ENCODE data around the gene RFTN2.

RFTN2 gene

GRCh38 chr2:197626965-197627625 lies 48.3 kb downstream of the RFTN2 start:
- no peak for TF ChIP-seq GABPA (IDR thresholded peaks at IDR 0.05; ENCODE audit: low read depth)
- no peak for TF ChIP-seq POLR2AphosphoS5 (IDR thresholded peaks at IDR 0.05; ENCODE audit: low read depth)
- peak; percentile 95 for TF ChIP-seq SPI1 (IDR thresholded peaks at IDR 0.05; ENCODE audit: borderline replicate concordance, low read depth)
- TF ChIP-seq CTCF (IDR thresholded peaks at IDR 0.05; ENCODE audit: insufficient read depth, low read length): no peak
- TF ChIP-seq REST (IDR thresholded peaks at IDR 0.05; ENCODE audit: insufficient replicate concordance, low read depth): no peak
- no peaks in the 10 kb centered on the region for H3K27me3 ChIP-seq (ENCODE audit: insufficient read depth, poor library complexity, severe bottlenecking)
- DNase-seq (ENCODE audit: low read depth in 1 of 2, low spot score in 1 of 2): peak in 1 of 2 experiments; percentile 31
- H3K4me3 ChIP-seq (replicated peaks; ENCODE audit: insufficient read depth, low read length): no peak overlapping the region
- H3K27ac ChIP-seq (replicated peaks): no peak overlapping the region

- no peak overlapping the region for H3K4me3 ChIP-seq (replicated peaks; ENCODE audit: insufficient read depth, low read length)
- no peaks in the 10 kb centered on the region for H3K27me3 ChIP-seq (ENCODE audit: insufficient read depth, poor library complexity, severe bottlenecking)
- no peak overlapping the region for H3K27ac ChIP-seq (replicated peaks)
- no peak for TF ChIP-seq CTCF (IDR thresholded peaks at IDR 0.05; ENCODE audit: insufficient read depth, low read length)
- TF ChIP-seq REST (IDR thresholded peaks at IDR 0.05; ENCODE audit: insufficient replicate concordance, low read depth): no peak
- TF ChIP-seq POLR2AphosphoS5 (IDR thresholded peaks at IDR 0.05; ENCODE audit: low read depth): no peak
- no peak for TF ChIP-seq SPI1 (IDR thresholded peaks at IDR 0.05; ENCODE audit: borderline replicate concordance, low read depth)
- no peak for TF ChIP-seq GABPA (IDR thresholded peaks at IDR 0.05; ENCODE audit: low read depth)
- DNase-seq (ENCODE audit: low read depth in 1 of 2, low spot score in 1 of 2): no peak
These were observed 55.3 kb downstream of the RFTN2 start for GRCh38 chr2:197620133-197620532.

- Histone ChIP-seq H3K4me3 (replicated peaks; ENCODE audit: insufficient read depth, low read length) (no peak overlapping the region), H3K27ac (replicated peaks) (no peak overlapping the region), H3K27me3 (ENCODE audit: insufficient read depth, poor library complexity, severe bottlenecking) (no peaks in the 10 kb centered on the region)
- TF ChIP-seq CTCF (IDR thresholded peaks at IDR 0.05; ENCODE audit: insufficient read depth, low read length): no peak
- no peak for TF ChIP-seq POLR2AphosphoS5 (IDR thresholded peaks at IDR 0.05; ENCODE audit: low read depth)
- TF ChIP-seq REST (IDR thresholded peaks at IDR 0.05; ENCODE audit: insufficient replicate concordance, low read depth): no peak
- no peak for TF ChIP-seq SPI1 (IDR thresholded peaks at IDR 0.05; ENCODE audit: borderline replicate concordance, low read depth)
- TF ChIP-seq GABPA (IDR thresholded peaks at IDR 0.05; ENCODE audit: low read depth): no peak
- no peak for DNase-seq (ENCODE audit: low read depth in 1 of 2, low spot score in 1 of 2)
These were observed 60.3 kb downstream of the RFTN2 start for GRCh38 chr2:197615016-197615652.
